COLO829 (cell line): ENCODE measurements around the gene MXRA8.

Source experiments
- DNase-seq: peaks from one replicate; pipeline ENCODE4 v3.0.0; 2012; ENCODE audit warnings: low spot score

The MXRA8 gene

DNA sequence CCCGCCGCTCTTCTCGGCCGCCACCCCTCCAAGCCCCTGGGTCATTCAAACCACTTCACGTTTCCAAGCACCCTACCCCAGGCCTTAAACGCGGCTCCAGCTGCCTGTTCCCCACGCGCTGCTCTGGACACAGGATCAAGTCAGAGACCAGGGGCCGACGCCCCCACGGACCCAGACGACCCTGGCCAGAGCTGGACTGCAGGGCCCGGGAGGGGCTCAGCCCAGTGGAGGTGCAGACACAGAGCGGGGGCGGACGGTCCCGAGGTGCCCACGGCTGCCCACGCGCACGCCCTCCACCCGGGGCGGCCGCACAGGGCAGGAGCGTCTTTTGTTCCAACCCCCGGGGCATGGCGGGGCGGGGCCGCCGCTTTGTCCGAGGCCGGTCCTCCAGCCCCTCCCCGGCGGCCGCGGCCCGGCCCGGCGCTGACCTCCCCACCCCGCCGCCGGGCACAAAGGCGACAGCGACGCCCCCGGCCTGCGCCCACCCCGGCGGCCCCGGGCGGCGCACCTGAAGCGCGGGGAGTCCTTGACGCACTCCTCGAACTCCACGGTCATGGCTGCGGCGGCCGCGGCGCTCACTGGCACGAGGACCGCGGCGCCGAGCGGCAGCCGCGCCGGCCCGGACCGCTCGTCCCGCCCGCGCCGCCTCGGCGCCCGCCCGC, 51.0 kb downstream of the MXRA8 start:
- DNase-seq = no peak

- DNase-seq = no peak
Observed at GRCh38 chr1:1306661-1307260, 51.6 kb downstream of the MXRA8 start.

- no peak for DNase-seq
Observed at GRCh38 chr1:1306070-1306660, 52.2 kb downstream of the MXRA8 start.

- DNase-seq = no peak
Observed at GRCh38 chr1:1305300-1306069, 52.9 kb downstream of the MXRA8 start.

GRCh38 chr1:1304331-1305299, 53.7 kb downstream of the MXRA8 start:
- DNase-seq = no peak

DNA sequence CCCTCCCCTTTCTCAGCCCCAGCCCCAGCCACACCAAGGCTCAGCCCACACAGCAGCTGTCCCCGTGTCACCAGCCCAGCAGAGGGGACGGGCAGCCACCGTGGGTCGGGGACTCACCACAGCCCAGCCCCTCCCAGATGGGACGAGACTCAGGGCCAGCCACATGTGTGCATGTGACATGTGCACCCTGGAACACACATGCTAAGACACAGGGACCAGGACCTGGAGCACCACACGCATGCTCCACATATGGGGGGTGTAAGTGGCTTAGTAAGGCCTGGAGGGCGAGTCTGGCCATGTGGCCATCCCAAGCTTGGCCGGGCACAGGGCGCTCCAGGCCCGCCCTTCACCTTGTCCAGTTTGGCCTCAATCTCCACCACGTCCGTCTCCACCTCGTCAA, 54.6 kb downstream of the MXRA8 start:
- no peak for DNase-seq

GRCh38 chr1:1302951-1303509, 55.3 kb downstream of the MXRA8 start:
- DNase-seq = no peak
